NCI-H524 treated with DMSO at 0.1 percent for 48 hours (cell line): ENCODE measurements around the gene DYRK1B.

ENCODE experiments used
- DNase-seq: peaks from one replicate; lab custom pipeline; 2025; lab: John Stamatoyannopoulos, UW

The DYRK1B gene

DNA sequence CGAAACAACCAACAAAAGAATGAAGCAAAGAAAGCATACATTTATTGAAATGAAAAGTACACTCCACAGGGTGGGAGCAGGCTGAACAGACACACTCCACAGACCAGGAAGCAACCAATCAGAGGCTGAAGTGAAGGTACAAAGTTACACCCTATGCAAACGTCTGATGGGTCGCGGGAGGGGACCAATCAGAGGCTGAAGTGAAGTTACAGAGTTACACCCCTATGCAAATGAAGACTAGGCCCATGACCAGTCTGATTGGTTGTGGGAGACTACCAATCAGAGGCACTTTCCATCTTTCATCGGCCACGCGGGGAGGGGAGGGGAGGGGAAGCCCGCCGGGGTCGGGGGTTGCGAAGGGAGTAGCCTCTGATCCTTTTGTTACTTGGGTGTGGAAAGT, 24.6 kb upstream of the DYRK1B start:
- DNase-seq = no peak

- DNase-seq = no peak
Measured at GRCh38 chr19:39852882-39853281, 18.9 kb upstream of the DYRK1B start.

- DNase-seq = no peak
Measured at GRCh38 chr19:39850892-39851291, 16.9 kb upstream of the DYRK1B start.

DNA sequence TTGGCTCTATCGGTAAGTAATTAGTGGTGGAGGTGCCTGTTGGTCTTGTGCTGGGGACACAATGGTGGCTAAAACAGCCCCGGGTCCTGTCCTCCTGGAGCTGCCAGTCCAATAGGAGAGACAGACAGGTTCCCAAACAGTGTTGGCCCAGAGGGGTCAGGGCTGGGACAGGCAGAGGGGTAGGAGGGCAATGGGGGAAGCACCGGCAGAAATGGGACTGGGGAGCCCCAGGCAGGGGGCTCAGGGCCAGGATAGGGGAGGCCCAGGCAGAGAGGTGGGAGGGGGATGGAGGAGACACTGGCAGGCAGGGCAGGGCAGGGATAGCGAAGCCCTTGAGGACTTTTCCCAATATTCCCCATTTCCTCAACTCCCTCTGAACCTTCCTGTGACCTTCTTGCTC, 14.4 kb upstream of the DYRK1B start:
- no peak for DNase-seq

GRCh38 chr19:39847525-39847924, 13.6 kb upstream of the DYRK1B start:
- no peak for DNase-seq

DNA sequence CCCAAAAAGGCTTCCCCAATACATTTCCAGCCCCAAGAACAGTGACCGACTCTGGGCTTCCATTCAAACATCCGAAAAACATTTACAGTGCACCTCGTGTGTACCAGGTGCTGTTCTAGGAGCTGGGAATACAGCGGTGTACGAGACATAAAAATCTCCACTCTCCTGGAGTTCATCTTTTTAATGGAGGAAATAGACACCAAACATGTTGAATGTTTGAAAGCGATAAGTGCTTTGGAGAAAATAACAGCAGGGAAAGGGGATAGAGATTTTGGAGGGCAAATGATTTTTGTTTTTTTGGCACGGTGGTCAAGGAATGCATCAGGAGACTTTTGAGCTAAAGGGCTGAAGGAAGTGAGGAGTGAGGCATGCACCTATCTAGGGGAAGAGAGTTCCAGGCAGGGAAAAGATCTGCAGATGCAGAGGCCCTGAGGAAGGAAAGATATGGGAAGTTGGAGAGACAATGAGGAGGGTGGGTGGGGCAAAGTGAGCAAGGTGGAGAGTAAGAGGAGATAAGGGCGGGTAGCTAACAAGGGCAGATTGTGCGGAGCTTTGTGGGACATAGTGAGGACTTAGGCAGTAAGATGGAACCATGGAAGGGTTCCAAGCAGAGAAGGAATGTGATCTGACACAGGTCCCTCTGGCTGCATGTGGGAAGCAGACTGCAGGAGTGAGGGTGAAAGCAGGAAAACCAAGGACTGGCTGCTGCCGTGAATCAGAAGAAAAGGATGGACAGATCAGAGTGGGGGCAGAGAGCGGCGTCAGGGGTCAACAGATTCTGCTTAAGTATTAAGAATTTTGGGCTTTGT, 12.9 kb upstream of the DYRK1B start:
- DNase-seq = no peak

DNA sequence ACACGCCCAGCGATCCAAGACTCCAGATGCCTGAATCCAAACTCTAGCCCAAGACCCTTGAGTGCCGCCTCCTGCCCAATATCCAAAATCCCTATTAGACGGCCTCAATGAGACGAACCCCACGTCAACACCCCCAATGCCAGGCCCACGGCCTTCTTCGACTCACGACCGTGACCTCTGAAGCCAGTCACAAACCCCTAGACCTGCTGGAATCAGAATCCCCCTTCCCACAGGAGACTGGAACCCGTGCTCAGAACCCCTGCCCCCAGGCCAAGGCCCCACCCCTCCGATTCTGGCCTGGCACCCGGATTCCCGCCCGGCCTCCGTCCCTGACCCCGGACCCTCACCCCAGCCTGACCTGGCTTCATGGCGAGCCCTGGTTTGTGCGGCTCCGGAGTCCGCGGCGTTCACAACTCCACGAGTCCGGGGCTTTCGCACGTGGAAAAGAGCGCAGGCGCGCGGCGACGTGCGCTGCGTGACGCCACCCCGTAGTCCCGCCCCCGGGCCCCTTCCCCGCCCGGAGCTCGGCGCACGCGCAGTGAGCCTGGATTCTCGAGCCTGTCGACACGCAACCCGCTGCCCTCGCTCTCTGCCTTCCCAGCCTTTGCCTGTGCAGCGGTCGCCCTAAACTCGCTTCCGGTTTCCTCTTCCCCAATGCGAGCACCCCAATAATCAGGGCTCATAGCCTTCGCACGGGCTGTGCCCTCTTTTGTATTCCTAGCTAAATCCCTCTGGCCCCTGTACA, 12.1 kb upstream of the DYRK1B start, which contains the start of gene FBL:
Gene FBL (minus strand): TSS at position 447 of the 745 bp plus-strand sequence. CDS start 79 bp downstream, at position 368.
- peak; percentile 40 for DNase-seq

DNA sequence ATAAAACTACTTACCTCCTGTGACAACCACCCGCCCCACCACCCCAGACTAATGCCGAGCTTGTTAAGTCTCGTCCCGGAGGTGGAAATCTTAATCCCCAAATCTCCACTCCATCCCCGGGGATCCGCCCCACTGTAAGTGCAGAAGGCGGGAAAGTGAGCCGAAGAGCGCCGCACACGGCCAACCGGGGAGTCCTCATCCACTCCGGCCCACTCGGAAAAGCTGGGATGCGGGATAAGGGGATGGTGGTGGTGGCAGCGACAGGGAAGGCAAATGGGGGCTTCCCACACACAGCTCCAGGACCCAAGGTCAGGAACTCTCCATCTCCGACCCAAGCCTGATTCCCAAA, 11.6 kb upstream of the DYRK1B start:
- peak; percentile 17 for DNase-seq

GRCh38 chr19:39845172-39845571, 11.2 kb upstream of the DYRK1B start:
- DNase-seq = no peak

DNA sequence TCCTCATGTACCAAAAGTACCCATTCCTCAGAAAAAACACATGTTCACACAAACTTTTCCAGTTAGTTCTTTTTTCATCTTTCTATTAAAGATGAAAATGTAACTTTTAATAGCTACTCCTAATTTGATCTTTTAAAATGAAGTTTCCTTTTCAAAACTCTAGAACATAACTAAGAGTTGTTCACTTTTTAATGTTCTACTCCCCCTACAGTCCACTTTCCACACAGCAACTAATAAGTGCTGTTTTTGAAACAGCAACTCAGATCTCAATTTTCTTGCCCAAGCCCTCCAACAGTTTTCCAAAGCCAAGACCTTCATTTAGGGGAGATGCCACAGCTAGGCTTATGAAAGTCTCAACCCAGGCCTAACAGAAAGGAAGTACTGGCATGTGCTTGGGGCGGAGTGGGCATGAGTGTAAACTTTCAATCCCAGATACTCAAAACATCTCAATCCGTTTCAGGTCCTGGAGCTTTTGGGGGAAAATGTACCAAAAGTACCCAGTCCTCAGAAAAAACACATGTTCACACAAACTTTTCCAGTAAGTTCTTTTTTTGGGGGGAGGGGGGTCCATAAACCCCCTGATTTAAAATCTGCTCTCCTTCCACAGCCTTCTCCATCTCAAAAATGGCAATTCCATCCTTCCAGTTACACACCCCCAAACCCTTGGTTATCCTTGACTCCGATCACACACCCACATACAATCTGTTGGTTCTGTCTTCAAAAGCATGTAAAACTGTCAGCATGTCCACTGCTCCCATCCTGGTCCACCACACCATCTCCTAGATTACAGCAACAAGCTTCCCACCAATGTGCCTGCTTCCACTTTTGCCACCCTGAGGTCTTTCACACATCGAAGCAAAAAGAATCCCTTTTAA, 10.2 kb upstream of the DYRK1B start:
- no peak for DNase-seq

GRCh38 chr19:39842693-39843435, 8.9 kb upstream of the DYRK1B start:
- no peak for DNase-seq

- no peak for DNase-seq
Measured at GRCh38 chr19:39841041-39841440, 7.1 kb upstream of the DYRK1B start.

- DNase-seq = no peak
Measured at GRCh38 chr19:39840492-39840891, 6.5 kb upstream of the DYRK1B start.

- DNase-seq = no peak
Measured at GRCh38 chr19:39839678-39840327, 5.8 kb upstream of the DYRK1B start.

GRCh38 chr19:39838569-39838968, 4.6 kb upstream of the DYRK1B start:
- DNase-seq = no peak

DNA sequence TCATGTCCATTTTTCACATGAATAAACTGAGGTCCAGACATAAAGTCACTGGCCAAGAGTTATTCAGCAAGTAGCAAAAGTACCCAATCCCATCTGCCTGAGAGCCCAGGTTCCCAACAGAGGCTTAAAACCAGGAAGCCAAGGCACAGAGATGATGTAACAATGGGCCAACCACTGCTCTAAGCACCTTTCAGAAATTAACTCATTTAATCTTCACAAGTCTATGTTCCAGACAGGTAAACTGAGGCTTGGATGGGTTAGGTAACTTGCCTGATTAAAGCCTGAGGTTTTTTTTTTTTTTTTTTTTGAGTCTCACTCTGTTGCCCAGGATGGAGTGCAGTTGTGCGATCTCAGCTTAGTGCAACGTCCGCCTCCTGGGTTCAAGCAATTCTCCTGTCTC, 4.0 kb upstream of the DYRK1B start:
- DNase-seq = no peak

DNA sequence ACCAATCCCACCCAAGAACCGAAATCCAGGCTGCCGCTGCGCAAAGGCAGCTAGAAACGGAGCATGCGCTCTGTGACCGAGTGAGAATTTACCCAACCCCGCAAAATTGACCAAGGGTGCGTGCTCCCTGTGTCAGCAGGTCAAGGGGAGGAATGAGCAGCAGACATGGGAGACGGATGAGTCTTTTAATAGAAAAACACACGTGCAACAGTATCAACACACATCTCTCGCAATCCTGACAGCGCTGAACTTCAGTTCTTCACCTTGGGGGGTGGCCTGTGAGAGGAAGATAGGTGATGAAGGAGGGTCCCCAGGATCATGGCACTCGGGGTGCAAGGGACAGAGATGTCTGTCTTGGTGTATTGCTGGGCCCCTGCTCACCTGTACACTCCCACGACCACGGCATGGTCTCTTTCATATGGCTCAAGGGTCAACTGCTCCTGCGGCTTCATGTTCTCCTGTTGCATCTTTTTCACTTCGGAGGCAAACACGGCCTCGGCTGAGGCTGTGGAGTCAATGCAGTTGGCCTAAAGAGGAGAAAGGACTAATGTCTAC, 402 bp upstream of the DYRK1B start:
- no peak for DNase-seq

DNA sequence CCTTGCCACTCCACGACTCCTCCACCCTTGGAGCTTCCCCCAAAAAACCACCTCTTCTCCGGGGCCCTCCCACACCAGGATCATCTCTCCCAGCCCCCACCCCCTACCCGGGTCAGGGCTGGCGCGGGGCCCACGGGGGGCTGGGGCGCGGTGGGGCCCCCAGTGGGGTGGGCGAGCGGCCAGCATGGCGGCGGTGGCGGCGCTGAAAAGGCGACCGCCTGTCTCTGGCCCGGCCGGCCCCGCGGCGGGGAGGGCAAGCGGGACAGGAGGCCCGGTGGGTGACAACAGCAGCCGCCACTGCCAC, 850 bp downstream of the DYRK1B start:
- DNase-seq = no peak

- DNase-seq = no peak
Measured at GRCh38 chr19:39832341-39833083, 1.4 kb downstream of the DYRK1B start.

DNA sequence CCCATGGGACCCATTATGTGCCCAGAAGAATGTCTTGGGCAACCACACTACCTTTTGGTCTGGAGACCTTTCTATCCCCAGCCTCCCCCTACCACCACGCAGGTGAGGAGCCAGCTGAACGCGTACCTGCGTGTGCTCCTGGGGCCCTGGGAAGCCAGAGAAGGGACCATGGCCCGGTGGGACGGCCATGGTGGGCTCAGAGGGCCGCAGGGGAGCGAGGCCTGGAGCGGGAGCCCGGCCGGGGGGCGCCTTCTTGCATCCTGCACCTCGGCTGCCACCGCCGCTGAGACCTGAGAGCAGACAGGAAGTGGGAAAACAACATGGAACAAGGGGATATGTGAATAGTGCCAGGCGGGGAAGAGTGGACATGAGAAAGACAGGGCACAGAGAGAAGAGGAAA, 2.3 kb downstream of the DYRK1B start:
- DNase-seq = no peak
